Astrocyte (in vitro differentiated cells and primary cell): ENCODE results near the gene RBP5. TPM values are rescaled to one million over a fixed set of nuclear protein-coding genes. Genes with fewer than 3 reads are reported as not detected.

Experiments
- DNase-seq: peaks from one replicate; pipeline ENCODE4 v3.0.0-alpha.2; 2010; ENCODE audit warnings: low read depth
- FAIRE-seq: peaks from 2 replicates; lab custom pipeline; 2011; peaks lifted over from hg19 to GRCh38; lab: Jason Lieb, UNC
- H2AFZ ChIP-seq: 2 replicates; pipeline ENCODE4 v1.6.0; 2012; ENCODE audit warnings: low read depth, low read length, inconsistent platforms
- H3K27ac ChIP-seq: 2 replicates; pipeline ENCODE4 v1.5.1; 2011; ENCODE audit warnings: low read depth, low read length, inconsistent platforms
- H3K27me3 ChIP-seq: 2 replicates; pipeline ENCODE4 v1.6.0; 2011; ENCODE audit warnings: low read length, inconsistent platforms; ENCODE audit not compliant: insufficient read depth
- H3K36me3 ChIP-seq: 2 replicates; pipeline ENCODE4 v1.5.1; 2011; ENCODE audit warnings: low read length, inconsistent platforms; ENCODE audit not compliant: insufficient read depth
- H3K4me1 ChIP-seq: 2 replicates; pipeline ENCODE4 v1.5.1; 2011; ENCODE audit warnings: low read length, inconsistent platforms; ENCODE audit not compliant: insufficient read depth
- H3K4me2 ChIP-seq: 2 replicates; pipeline ENCODE4 v1.6.0; 2012; ENCODE audit warnings: low read length, inconsistent platforms
- H3K4me3 ChIP-seq: 2 replicates; pipeline ENCODE4 v1.5.1; 2011; ENCODE audit warnings: low read depth, mild to moderate bottlenecking, low read length, inconsistent platforms; ENCODE audit not compliant: insufficient read depth
- H3K79me2 ChIP-seq: 2 replicates; pipeline ENCODE4 v1.6.0; 2012; ENCODE audit warnings: mild to moderate bottlenecking, low read length, inconsistent platforms; ENCODE audit not compliant: insufficient read depth
- H3K9ac ChIP-seq: 2 replicates; pipeline ENCODE4 v1.6.0; 2012; ENCODE audit warnings: mild to moderate bottlenecking, low read length, inconsistent platforms
- H3K9me3 ChIP-seq: 2 replicates; pipeline ENCODE4 v1.5.1; 2012; ENCODE audit warnings: low read depth, mild to moderate bottlenecking, low read length, inconsistent platforms; ENCODE audit not compliant: insufficient read depth
- H4K20me1 ChIP-seq: 2 replicates; pipeline ENCODE4 v1.6.0; 2012; ENCODE audit warnings: low read length, inconsistent platforms; ENCODE audit not compliant: insufficient read depth
- H3K27ac Mint-ChIP-seq: one replicate; pipeline ENCODE4 v1.8.0; 2021; ENCODE audit warnings: mild to moderate bottlenecking, mixed read lengths; ENCODE audit not compliant: unreplicated experiment
- H3K27me3 Mint-ChIP-seq: one replicate; pipeline ENCODE4 v1.8.0; 2021; ENCODE audit warnings: low read depth, mixed read lengths; ENCODE audit not compliant: unreplicated experiment
- H3K36me3 Mint-ChIP-seq: one replicate; pipeline ENCODE4 v1.8.0; 2021; ENCODE audit warnings: low read depth, mixed read lengths; ENCODE audit not compliant: unreplicated experiment
- H3K4me1 Mint-ChIP-seq: one replicate; pipeline ENCODE4 v1.8.0; 2021; ENCODE audit warnings: low read depth, mixed read lengths; ENCODE audit not compliant: unreplicated experiment
- H3K4me3 Mint-ChIP-seq: one replicate; pipeline ENCODE4 v1.8.0; 2021; ENCODE audit warnings: mild to moderate bottlenecking, moderate library complexity, mixed read lengths; ENCODE audit not compliant: unreplicated experiment
- H3K9me3 Mint-ChIP-seq: one replicate; pipeline ENCODE4 v1.8.0; 2021; ENCODE audit warnings: mild to moderate bottlenecking, mixed read lengths; ENCODE audit not compliant: unreplicated experiment
- EZH2 ChIP-seq: IDR thresholded peaks from 2 replicates; pipeline ENCODE4 v1.6.1; 2012; ENCODE audit warnings: mild to moderate bottlenecking, low read length, inconsistent platforms; ENCODE audit not compliant: insufficient read depth
- total RNA-seq: library from RNA; stranded (reverse); gene quantifications from 2 replicates; pipeline ENCODE4 v1.2.1, GENCODE V29; 2021
- TF ChIP-seq, protein P1 (sequence below): IDR thresholded peaks from 2 replicates; pipeline ENCODE4 v1.5.1; 2011; ENCODE audit warnings: low read depth, mild to moderate bottlenecking, inconsistent platforms, low read length, moderate library complexity; ENCODE audit not compliant: insufficient read depth

Gene RBP5
- total RNA-seq, 1 donor from 2014 or later = not detected

- Histone ChIP-seq H3K36me3 (peaks cover 3% of the 10 kb centered on the region), H3K9me3 (no peaks in the 10 kb centered on the region), H3K4me3 (no peak overlapping the region), H3K4me1 (no peaks in the 10 kb centered on the region), H2AFZ (no peak overlapping the region), H3K9ac (no peak overlapping the region), H3K4me2 (no peak overlapping the region), H3K27me3 (no peaks in the 10 kb centered on the region), H3K27ac (no peak overlapping the region), H3K79me2 (no peaks in the 10 kb centered on the region), H4K20me1 (no peaks in the 10 kb centered on the region)
- Mint-ChIP-seq H3K27me3 (no peaks in the 10 kb centered on the region), H3K4me3 (no peak overlapping the region), H3K27ac (no peak overlapping the region), H3K9me3 (peaks cover 2% of the 10 kb centered on the region), H3K36me3 (peaks cover 32% of the 10 kb centered on the region), H3K4me1 (peaks cover 8% of the 10 kb centered on the region)
- no peak for FAIRE-seq
- no peak for DNase-seq
- no peak for TF ChIP-seq EZH2
- TF ChIP-seq, protein P1, sequence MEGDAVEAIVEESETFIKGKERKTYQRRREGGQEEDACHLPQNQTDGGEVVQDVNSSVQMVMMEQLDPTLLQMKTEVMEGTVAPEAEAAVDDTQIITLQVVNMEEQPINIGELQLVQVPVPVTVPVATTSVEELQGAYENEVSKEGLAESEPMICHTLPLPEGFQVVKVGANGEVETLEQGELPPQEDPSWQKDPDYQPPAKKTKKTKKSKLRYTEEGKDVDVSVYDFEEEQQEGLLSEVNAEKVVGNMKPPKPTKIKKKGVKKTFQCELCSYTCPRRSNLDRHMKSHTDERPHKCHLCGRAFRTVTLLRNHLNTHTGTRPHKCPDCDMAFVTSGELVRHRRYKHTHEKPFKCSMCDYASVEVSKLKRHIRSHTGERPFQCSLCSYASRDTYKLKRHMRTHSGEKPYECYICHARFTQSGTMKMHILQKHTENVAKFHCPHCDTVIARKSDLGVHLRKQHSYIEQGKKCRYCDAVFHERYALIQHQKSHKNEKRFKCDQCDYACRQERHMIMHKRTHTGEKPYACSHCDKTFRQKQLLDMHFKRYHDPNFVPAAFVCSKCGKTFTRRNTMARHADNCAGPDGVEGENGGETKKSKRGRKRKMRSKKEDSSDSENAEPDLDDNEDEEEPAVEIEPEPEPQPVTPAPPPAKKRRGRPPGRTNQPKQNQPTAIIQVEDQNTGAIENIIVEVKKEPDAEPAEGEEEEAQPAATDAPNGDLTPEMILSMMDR = no peak
Measured at GRCh38 chr12:7145671-7146070, 17.0 kb upstream of the RBP5 start.

DNA sequence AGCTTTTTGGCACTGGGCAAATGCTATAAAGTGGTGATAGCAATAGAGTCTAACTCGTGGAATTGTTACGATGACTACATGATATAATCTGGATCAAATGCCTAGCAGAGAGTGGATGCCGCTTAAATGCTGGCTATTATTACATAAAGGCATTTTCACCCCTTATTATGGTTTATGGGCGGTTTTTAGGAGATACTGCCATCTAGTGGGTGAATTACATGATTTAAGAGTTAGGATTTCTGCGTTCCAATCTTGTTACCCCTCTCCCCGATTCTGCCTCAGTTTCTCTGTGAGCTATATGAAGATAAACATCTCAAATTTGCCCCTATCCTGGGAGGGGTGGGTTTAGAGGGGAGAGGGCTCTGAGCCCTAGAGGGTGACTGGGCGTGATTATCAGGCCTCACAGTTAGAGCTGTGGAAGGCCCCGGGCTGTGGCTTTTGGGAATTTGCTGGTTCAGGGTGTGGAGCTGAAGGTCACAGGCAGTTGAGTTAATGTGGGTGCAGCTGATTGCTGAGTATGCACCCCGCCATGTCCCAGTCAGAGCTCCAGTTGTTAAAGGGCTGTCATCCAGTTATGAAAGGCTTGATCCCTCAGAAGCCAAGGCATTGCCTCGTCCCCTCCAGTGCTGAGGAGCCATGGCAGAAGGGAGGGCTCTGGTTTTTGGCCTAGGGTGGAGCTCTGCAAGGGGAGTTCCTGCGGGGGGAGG, 15.9 kb upstream of the RBP5 start:
- Mint-ChIP-seq H3K9me3 (peaks cover 6% of the 10 kb centered on the region), H3K4me3 (peak overlapping the region; percentile 34), H3K27me3 (peaks cover 3% of the 10 kb centered on the region), H3K4me1 (peaks cover 8% of the 10 kb centered on the region), H3K36me3 (peaks cover 29% of the 10 kb centered on the region), H3K27ac (no peak overlapping the region)
- Histone ChIP-seq H3K27ac (no peak overlapping the region), H3K4me1 (no peaks in the 10 kb centered on the region), H3K4me2 (no peak overlapping the region), H3K27me3 (no peaks in the 10 kb centered on the region), H4K20me1 (no peaks in the 10 kb centered on the region), H3K9me3 (no peaks in the 10 kb centered on the region), H3K36me3 (peaks cover 5% of the 10 kb centered on the region), H2AFZ (no peak overlapping the region), H3K79me2 (no peaks in the 10 kb centered on the region), H3K9ac (no peak overlapping the region), H3K4me3 (no peak overlapping the region)
- TF ChIP-seq EZH2 = no peak
- TF ChIP-seq, protein P1 = peak; percentile 53
- DNase-seq (peak; percentile 12), FAIRE-seq (no peak)

DNA sequence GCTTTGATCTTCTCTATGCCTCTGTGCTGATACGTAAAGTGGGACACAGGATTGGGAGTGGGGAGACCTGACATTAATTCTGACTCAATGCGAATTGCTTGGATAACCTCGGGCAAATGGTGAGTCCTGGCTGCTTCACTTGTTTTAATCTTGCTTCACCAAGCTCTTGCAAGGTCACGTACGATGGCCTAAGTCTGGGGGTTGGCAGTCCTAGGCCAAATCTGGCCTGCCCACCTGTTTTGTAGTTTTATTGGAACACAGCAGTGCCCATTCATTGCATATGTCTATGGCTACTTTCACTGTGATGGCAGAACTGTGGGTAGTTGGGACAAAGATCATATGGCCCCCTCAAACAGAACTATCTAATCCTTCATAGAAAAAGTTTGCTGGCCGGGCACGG, 14.9 kb upstream of the RBP5 start:
- H3K4me3 ChIP-seq = no peak overlapping the region
- DNase-seq = no peak
- peaks cover 8% of the 10 kb centered on the region for H3K4me1 Mint-ChIP-seq
- no peak overlapping the region for H3K27ac ChIP-seq
- H3K4me1 ChIP-seq = no peaks in the 10 kb centered on the region
- no peaks in the 10 kb centered on the region for H3K79me2 ChIP-seq
- no peaks in the 10 kb centered on the region for H4K20me1 ChIP-seq
- TF ChIP-seq, protein P1 = no peak
- TF ChIP-seq EZH2 = no peak
- FAIRE-seq = no peak
- peaks cover 3% of the 10 kb centered on the region for H3K27me3 Mint-ChIP-seq
- H3K9me3 Mint-ChIP-seq = peaks cover 6% of the 10 kb centered on the region
- no peaks in the 10 kb centered on the region for H3K27me3 ChIP-seq
- H3K36me3 ChIP-seq = peaks cover 5% of the 10 kb centered on the region
- no peak overlapping the region for H2AFZ ChIP-seq
- H3K4me2 ChIP-seq = no peak overlapping the region
- H3K4me3 Mint-ChIP-seq = no peak overlapping the region
- H3K27ac Mint-ChIP-seq = no peak overlapping the region
- no peak overlapping the region for H3K9ac ChIP-seq
- H3K9me3 ChIP-seq = no peaks in the 10 kb centered on the region
- peaks cover 30% of the 10 kb centered on the region for H3K36me3 Mint-ChIP-seq
